ENCODE results near the gene CDH4. TPM values are rescaled to one million over a fixed set of nuclear protein-coding genes. Genes with fewer than 3 reads are reported as not detected.

CDH4 gene
- total RNA-seq, 1 experiment from 2014 or later = 0.12 TPM

- DNase-seq (ENCODE audit: low read depth) = no peak
Measured at GRCh38 chr20:61762886-61763739, 511.1 kb downstream of the CDH4 start.

GRCh38 chr20:61763740-61764400 is 511.8 kb downstream of the CDH4 start:
- DNase-seq (ENCODE audit: low read depth) = no peak

GRCh38 chr20:61764471-61765025 is 512.5 kb downstream of the CDH4 start:
- no peak for DNase-seq (ENCODE audit: low read depth)

GRCh38 chr20:61765081-61765870 is 513.2 kb downstream of the CDH4 start:
- no peak for DNase-seq (ENCODE audit: low read depth)

GRCh38 chr20:61765871-61766654 is 514.0 kb downstream of the CDH4 start:
- DNase-seq (ENCODE audit: low read depth) = no peak

GRCh38 chr20:61766921-61767610 is 515.0 kb downstream of the CDH4 start:
- no peak for DNase-seq (ENCODE audit: low read depth)

GRCh38 chr20:61767761-61768494 is 515.9 kb downstream of the CDH4 start:
- no peak for DNase-seq (ENCODE audit: low read depth)

- no peak for DNase-seq (ENCODE audit: low read depth)
Measured at GRCh38 chr20:61768571-61769285, 516.7 kb downstream of the CDH4 start.

GRCh38 chr20:61769286-61769832 is 517.3 kb downstream of the CDH4 start:
- no peak for DNase-seq (ENCODE audit: low read depth)

- DNase-seq (ENCODE audit: low read depth) = no peak
Measured at GRCh38 chr20:61770113-61770585, 518.1 kb downstream of the CDH4 start.

GRCh38 chr20:61771805-61772350 is 519.8 kb downstream of the CDH4 start:
- no peak for DNase-seq (ENCODE audit: low read depth)

GRCh38 chr20:61772828-61773631 is 521.0 kb downstream of the CDH4 start:
- DNase-seq (ENCODE audit: low read depth) = no peak

GRCh38 chr20:61773926-61774587 is 522.0 kb downstream of the CDH4 start:
- no peak for DNase-seq (ENCODE audit: low read depth)

GRCh38 chr20:61775423-61775822 is 523.4 kb downstream of the CDH4 start:
- DNase-seq (ENCODE audit: low read depth) = no peak

- no peak for DNase-seq (ENCODE audit: low read depth)
Measured at GRCh38 chr20:61776491-61777075, 524.5 kb downstream of the CDH4 start.

GRCh38 chr20:61777773-61778494 is 525.9 kb downstream of the CDH4 start:
- no peak for DNase-seq (ENCODE audit: low read depth)

All from RPMI7951 (cell line).